Motor neuron (in vitro differentiated cells): ENCODE data around the gene RMI2. TPM values are rescaled to one million over a fixed set of nuclear protein-coding genes. Genes with fewer than 3 reads are reported as not detected.
"Not testable (repeated sequence)": the region's sequence is repeated elsewhere in the genome, so short reads cannot be mapped to it uniquely, and the experiment has no call there.

Experiments
- ATAC-seq, 8 experiments: fragments of 200-7000 bp; cut with Tn5 transposase; replicated peaks in 6 of 8; 2 replicates each; pipeline ENCODE4 v1.8.0; 2021; ENCODE audit warnings: mild to moderate bottlenecking in 8 of 8, moderate library complexity in 8 of 8
- H3K27ac ChIP-seq, 2 donors: fragments of 250-450 bp; sonication (Bioruptor Pico); 2 replicates each; pipeline ENCODE4 v1.9.0; 2021; ENCODE audit warnings: antibody characterized with exemption in 2 of 2, mild to moderate bottlenecking in 2 of 2, moderate library complexity in 1 of 2
- H3K4me1 ChIP-seq, 2 donors: fragments of 250-450 bp; sonication (Bioruptor Pico); replicated peaks in 1 of 2; 2 replicates each; pipeline ENCODE4 v1.6.1; 2021; ENCODE audit warnings: antibody characterized with exemption in 2 of 2, mild to moderate bottlenecking in 2 of 2, moderate library complexity in 1 of 2
- H3K4me3 ChIP-seq, 5 donors: fragments of 250-450 bp; sonication (Bioruptor Pico); 2 replicates each; pipeline ENCODE4 v1.9.0; 2021; ENCODE audit warnings: antibody characterized with exemption in 5 of 5, mild to moderate bottlenecking in 5 of 5, moderate library complexity in 4 of 5
- WGBS, 10 experiments: fragments of 450-650 bp; shearing (Covaris generic); methylation state at CpG; one replicate each; pipeline ENCODE4 v1.0.0; 2022; 5-methylcytosine and 5-hydroxymethylcytosine counted together
- in situ Hi-C, 9 experiments: fragments of 400-800 bp; cut with MboI; loops; one replicate each; pipeline ENCODE4 v1.15.0; 2021; ENCODE audit warnings: low sequenced_read_pairs in 9 of 9, low pct_unique_long_range_greater_than_20kb in 2 of 9; ENCODE audit not compliant: unreplicated experiment in 9 of 9
- total RNA-seq, 8 experiments: library from RNA; unstranded; fragments of 300-600 nt; gene quantifications; 2 replicates each; pipeline versions ENCODE4 v1.2.3 to v1.2.4, GENCODE V29; 2022

The RMI2 gene
- total RNA-seq, 8 experiments from 2014 or later: 1.6 to 22.7 (median 5.2) TPM

DNA sequence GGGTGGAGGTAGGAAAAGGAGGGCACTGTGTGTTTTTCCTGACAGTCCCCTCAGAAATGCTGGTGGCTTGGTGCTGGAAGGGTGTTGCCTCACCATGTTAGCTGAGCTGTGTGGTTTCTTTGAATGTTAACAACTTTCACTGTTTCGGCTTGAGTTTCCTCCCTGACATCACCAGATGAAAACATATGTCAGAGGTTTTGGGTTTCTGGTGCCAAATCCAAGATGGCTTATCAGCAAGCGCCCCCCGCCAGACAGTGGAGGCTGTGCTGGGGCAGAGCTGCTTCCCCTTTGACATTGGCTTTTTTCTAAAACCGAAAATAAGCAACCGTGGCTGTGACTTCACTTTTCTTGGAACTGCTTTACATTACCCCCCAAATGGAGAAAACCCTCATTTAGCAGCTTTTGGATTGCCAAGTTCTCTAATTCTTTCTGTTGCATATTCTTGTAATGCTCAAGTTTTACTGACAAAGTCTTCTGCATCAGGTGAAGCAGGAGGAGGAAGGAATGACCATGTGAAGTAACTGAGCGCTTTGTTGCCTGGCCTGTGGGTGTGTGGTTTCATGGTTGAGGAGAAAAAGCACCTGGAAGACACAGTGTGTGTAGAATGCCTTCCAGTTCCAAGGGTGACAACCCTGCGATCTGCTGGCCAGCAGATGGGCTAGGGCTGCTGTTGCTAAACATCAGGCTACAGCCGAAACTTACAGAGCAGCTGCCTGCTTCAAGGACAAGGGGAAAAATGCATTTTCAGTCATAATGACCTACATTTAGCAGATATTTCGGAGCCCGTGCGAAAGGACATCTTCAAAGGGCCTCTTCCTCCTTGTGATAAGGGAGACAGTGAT lies 9.7 kb downstream of the RMI2 start:
- in situ Hi-C loops: loop anchor here in 6 of 9 experiments (25.0 kb wide), 1 partner anchor 393 kb away; no protein-coding TSS in a partner anchor
- no peak overlapping the region for H3K27ac ChIP-seq
- ATAC-seq: peak in 1 of 8 experiments; percentile 1

DNA sequence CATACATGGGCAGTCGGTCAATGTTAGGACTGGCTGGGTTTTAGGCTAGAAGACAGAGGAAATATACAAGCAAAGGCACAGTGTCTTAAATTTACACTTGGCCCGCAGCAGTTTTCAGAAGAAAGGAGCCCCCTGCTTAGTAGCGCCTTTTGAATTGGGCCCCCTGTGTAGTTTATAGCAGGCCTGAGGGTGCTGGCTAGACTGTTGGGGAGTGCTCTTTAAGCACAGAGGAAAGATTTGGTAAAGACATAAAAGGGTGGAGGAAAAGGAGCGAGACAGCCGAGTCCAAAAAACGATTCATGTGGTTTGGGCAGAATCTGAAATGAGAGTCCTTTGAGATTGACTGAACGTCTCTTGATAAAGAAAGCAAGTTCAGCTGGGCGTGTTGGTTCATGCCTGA lies 10.6 kb downstream of the RMI2 start:
- Histone ChIP-seq H3K27ac (no peak overlapping the region), H3K4me1 (no peaks in the 10 kb centered on the region), H3K4me3 (no peak overlapping the region)
- ATAC-seq: no peak
- in situ Hi-C loops: loop anchor here in 6 of 9 experiments (25.0 kb wide), 1 partner anchor 394 kb away; no protein-coding TSS in a partner anchor
- WGBS, 10 experiments: 50 to 90% (median 79%) methylated on average over 1 to 8 of the region's 8 CpGs

More for the DNA sequence above, 9.7 kb downstream of the RMI2 start:
- H3K4me3 ChIP-seq: no peak overlapping the region
- WGBS, 10 experiments: 80 to 100% (median 94%) methylated on average over 1 to 10 of the region's 11 CpGs; no CpG with 5 or more reads in 1 of the 10 experiments
- H3K4me1 ChIP-seq: peaks cover 0 to 5% of the 10 kb centered on the region in 2 donors

DNA sequence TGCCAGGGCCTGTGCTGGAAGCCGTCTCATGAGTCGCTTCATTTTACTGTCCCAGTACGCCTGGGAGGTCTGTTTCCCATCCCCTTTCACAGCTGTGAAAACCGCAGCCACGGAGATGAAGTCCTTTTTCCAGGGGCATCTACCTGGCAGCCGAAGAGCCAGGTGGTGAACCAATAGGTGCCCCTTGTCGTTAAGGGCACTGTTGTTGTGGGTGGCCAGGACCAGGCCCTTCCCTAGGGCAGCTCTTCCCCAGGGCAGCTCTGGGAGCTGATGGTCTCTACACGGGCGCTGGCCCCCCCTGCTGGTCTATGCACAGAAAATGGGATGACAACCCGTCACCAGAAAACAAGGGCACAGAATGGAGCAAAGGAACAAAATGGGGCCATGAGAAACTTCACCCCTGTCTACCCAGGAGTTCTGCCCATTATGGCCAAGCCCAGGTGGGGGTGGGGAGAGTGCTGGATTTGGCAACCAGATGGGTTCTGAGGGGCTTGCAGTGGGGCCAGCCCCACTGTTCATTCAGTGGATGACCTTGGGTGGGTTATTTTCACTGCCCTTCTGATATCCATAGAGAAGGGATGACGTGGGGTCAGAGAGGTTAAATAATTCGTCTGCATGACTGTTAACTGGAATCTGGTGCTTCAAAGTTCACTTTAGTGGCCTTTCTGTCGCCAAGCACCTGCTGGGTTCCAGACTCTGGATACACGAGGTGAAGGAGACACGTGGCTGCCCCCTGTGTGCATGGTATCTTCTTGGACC lies 11.5 kb downstream of the RMI2 start:
- Histone ChIP-seq H3K27ac (no peak overlapping the region), H3K4me1 (no peaks in the 10 kb centered on the region), H3K4me3 (no peak overlapping the region)
- ATAC-seq: peak; percentile 25 to 94 (median 78)
- in situ Hi-C loops: loop anchor here in 6 of 9 experiments (25.0 kb wide), 1 partner anchor 394 kb away; no protein-coding TSS in a partner anchor
- WGBS, 10 experiments: 25 to 100% (median 71%) methylated on average over 1 to 12 of the region's 15 CpGs; no CpG with 5 or more reads in 2 of the 10 experiments

DNA sequence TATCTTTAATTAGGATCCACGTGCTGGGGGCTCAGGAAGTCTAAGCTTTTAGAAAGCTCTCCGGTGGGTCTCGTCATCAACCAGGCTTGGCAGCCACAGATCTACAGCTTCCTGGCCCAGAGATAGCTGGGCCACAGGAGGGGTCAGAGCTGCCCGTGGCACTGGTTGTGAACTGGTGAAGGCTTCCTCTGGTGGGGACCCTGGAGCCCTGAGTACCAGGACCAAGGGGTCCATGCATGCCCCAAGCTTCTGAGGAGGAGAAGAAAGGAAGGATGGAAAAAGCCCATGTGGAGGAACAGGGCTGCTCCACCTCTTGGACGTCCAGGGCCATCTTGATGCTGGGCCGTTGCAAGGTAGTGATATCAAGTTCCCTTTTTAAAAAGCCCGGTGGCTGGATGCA lies 13.3 kb downstream of the RMI2 start:
- in situ Hi-C loops: loop anchor here in 6 of 9 experiments (25.0 kb wide), 1 partner anchor 396 kb away; no protein-coding TSS in a partner anchor
- no peaks in the 10 kb centered on the region for H3K4me1 ChIP-seq
- ATAC-seq: no peak
- no peak overlapping the region for H3K27ac ChIP-seq
- WGBS, 10 experiments: 79 to 100% (median 82%) methylated on average over 1 to 4 of the region's 7 CpGs; no CpG with 5 or more reads in 5 of the 10 experiments
- no peak overlapping the region for H3K4me3 ChIP-seq

DNA sequence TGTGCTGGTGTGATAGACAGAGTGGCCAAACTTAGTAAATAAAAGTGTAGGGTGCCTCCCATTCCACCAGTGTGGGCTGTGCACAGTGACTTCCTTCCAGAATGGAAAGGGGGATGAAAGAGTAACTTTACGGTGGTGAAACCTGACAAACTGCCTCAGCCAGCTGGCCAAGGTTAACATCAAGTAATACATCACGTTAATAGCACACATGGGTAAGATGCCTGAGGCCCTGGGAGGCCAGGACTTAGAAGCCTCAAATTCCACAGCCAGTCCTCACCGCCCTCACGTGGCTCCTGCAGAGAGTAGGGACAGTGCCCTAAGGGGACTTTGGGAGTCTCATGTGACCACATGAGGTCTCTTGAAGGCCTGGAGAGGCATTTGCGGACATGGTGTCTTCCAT lies 14.1 kb downstream of the RMI2 start:
- in situ Hi-C loops: loop anchor here in 6 of 9 experiments (25.0 kb wide), 1 partner anchor 397 kb away; no protein-coding TSS in a partner anchor
- H3K27ac ChIP-seq: no peak overlapping the region
- no peak overlapping the region for H3K4me3 ChIP-seq
- ATAC-seq: peak in 3 of 8 experiments; percentile 1 to 66 (median 1)
- WGBS, 10 experiments: 71 to 90% (median 83%) methylated on average over 3 of the region's 5 CpGs; no CpG with 5 or more reads in 7 of the 10 experiments
- peaks cover 0 to 6% of the 10 kb centered on the region in 2 donors for H3K4me1 ChIP-seq

DNA sequence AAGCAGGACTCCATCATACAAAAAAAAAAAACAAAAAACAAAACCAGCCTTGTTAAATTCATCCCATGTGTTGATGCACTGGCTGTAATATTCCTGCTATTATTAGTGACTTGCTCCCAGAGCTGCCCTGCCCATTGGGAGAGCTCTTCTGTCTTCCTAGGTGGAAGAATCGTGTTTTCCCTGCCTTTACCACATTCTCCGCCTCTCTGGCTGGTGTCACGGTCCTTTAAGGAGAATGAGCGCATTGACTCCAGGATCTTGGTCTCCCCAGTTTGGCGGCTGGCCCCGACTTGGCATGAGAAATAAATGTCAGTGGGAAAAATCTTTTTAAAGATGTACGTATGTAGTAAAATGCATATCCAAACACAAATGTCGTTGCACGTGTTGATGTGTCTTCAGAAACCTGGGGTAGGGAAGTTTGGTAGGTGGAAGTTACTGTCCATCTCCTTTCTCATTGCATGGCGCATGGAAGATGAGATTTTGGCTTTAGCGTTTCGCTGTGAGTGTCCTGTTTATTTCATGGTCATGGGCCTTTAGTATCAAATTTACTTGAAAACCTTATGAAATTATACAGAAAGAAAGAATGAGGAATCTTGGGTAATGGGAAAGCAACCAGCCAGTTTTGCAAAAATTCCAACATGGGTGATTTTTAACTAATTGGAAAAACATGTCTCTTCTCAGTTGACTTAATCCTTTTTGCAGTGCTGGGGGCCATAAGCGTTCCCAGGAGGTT lies 15.5 kb downstream of the RMI2 start:
- Histone ChIP-seq H3K27ac (no peak overlapping the region), H3K4me1 (peaks cover 0 to 7% of the 10 kb centered on the region in 2 donors), H3K4me3 (no peak overlapping the region)
- 0 to 98% (median 84%) methylated on average over 1 to 13 of the region's 13 CpGs for WGBS, 10 experiments
- in situ Hi-C loops: loop anchor here in 6 of 9 experiments (25.0 kb wide), 1 partner anchor 399 kb away; no protein-coding TSS in a partner anchor
- ATAC-seq: no peak

DNA sequence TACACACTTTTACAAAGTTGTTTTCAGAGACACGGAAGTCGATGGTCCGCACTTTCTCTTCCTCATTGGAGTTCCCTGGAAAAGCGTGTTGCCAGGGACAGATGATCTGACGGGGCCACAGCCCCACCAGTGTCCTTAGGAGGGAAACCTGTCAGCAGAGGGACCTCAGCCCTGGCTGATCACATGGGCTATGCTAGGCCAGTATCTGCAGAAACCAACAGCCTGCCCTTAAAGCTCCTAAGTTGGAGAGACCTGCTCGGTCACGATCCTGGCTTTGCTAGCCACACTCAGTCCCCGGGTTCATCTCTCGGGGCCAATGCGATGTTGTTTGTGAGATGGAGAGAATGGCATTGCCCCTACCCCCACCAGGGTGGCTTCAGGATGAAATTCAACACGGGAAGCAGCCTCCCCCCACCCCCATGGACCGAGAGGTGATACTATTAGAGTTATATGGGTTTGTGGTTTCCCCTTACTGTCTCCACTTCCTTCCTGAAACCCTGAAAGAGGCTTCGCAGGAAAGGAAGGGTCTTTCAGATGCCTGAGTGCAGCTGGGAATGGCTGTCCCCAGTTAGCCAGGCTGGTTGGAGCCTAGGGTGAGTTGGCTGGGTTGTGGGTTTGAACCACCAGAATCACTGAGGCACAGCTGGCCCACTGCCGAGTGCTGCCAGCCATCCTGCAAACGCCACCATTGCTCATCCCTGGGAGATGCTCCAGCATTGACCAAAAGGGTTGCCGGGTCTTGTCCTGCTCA lies 16.6 kb downstream of the RMI2 start:
- H3K4me3 ChIP-seq: no peak overlapping the region
- in situ Hi-C loops: loop anchor here in 6 of 9 experiments (25.0 kb wide), 1 partner anchor 400 kb away; no protein-coding TSS in a partner anchor
- ATAC-seq: no peak
- no peak overlapping the region for H3K27ac ChIP-seq
- peaks cover 0 to 7% of the 10 kb centered on the region in 2 donors for H3K4me1 ChIP-seq
- 20 to 92% (median 90%) methylated on average over 2 to 8 of the region's 16 CpGs; no CpG with 5 or more reads in 4 of the 10 experiments for WGBS, 10 experiments

DNA sequence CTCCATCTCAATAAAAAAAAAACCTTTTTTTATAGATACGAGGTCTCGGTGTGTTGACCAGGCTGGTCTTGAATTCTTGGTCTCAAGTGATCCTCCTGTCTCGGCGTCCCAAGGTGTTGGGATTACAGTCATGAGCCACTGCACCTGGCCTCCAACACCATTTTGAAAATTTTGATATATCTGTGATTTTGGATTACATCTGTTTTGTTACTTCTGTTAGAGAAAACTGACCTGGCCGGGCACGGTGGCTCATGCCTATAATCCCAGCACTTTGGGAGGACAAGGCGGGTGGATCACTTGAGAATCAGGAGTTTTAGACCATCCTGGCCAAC lies 18.6 kb downstream of the RMI2 start:
- Histone ChIP-seq H3K27ac (no peak overlapping the region), H3K4me3 (no peak overlapping the region), H3K4me1 (peaks cover 0 to 7% of the 10 kb centered on the region in 2 donors)
- no peak for ATAC-seq
- 67 to 90% (median 79%) methylated on average over 3 to 6 of the region's 7 CpGs; no CpG with 5 or more reads in 3 of the 10 experiments for WGBS, 10 experiments
- in situ Hi-C loops: loop anchor here in 6 of 9 experiments (25.0 kb wide), 1 partner anchor 402 kb away; no protein-coding TSS in a partner anchor

DNA sequence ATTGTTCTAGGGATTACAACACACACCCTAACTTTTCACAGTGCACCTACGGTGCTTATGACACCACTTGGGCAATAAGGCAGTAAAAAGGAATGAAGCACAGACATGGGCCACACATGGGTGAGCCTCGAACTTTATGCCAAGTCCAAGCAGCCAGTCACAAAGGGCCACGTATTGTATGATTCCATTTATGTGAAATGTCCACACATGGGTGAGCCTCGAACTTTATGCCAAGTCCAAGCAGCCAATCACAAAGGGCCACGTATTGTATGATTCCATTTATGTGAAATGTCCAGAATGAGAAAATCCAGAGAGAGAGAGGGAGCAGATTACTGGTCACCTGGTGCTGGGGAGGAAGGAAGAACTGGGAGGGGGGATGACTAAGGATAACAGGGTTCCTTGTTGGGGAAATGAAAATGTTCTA lies 22.2 kb downstream of the RMI2 start:
- WGBS, 10 experiments: 63 to 100% (median 83%) methylated on average over 1 to 5 of the region's 5 CpGs; no CpG with 5 or more reads in 1 of the 10 experiments
- H3K4me1 ChIP-seq: peaks cover 4 to 15% of the 10 kb centered on the region in 2 donors
- H3K27ac ChIP-seq: no peak overlapping the region
- H3K4me3 ChIP-seq: no peak overlapping the region
- in situ Hi-C loops: loop anchor here in 6 of 9 experiments (25.0 kb wide), 1 partner anchor 405 kb away; no protein-coding TSS in a partner anchor
- no peak for ATAC-seq

DNA sequence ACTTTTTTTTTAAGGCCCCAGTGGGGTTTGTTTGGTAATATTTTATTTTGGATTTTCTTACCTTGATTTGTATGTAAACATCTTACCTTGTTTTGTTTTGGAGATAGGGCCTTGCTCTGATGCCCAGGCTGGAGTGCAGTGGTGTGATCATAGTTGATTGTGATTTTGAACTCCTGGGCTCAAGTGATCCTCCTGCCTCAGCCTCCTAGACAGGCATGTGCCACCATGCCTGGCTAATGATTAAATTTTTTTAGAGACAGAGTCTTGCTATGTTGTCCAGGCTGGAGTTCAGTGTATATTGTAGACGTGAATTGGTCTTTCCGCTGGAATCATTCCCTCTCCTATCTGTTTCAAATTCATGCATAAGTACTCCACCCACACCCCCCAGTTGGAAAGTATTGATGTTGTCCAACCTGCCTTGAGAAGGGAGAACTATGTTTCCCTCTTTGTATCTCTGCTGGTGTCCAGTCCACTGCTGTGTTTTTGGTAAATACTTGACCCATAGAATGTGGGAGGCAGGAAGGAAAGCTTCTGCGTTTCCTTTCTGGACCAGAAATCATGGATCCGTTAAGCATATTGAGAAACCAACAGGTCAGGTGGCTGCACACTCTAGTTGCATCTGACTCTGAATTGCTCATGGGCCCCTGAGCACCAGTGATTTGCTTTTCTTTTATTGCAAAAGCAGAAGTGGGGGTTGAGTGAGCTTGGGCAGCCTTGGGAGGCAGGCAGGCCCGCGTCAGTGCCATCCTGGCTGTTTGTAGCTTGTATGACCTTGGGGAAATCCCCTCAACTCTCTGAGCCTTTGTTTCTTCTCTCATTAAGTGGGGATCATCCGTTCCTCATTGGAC lies 25.0 kb downstream of the RMI2 start:
- Histone ChIP-seq H3K4me3 (no peak overlapping the region), H3K27ac (no peak overlapping the region), H3K4me1 (peaks cover 10 to 17% of the 10 kb centered on the region in 2 donors)
- 43 to 100% (median 81%) methylated on average over 1 to 7 of the region's 7 CpGs; no CpG with 5 or more reads in 1 of the 10 experiments for WGBS, 10 experiments
- in situ Hi-C loops: loop anchor here in 6 of 9 experiments (25.0 kb wide), 1 partner anchor 408 kb away; no protein-coding TSS in a partner anchor
- peak in 2 of 8 experiments; percentile 39 to 42 for ATAC-seq

DNA sequence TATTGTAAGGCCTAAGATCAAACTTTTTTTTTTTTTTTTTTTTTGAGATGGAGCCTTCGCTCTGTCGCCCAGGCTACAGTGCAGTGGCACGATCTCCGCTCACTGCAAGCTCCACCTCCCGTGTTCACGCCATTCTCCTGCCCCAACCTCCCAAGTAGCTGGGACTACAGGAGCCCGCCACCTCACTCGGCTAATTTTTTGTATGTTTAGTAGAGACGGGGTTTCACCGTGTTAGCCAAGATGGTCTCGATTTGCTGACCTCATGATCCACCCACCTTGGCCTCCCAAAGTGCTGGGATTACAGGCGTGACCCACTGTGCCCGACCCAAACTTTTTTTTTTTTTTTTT lies 25.6 kb downstream of the RMI2 start:
- H3K4me3 ChIP-seq, H3K27ac ChIP-seq, ATAC-seq: not testable (repeated sequence)
- WGBS, 10 experiments: 80 to 100% (median 90%) methylated on average over 1 to 6 of the region's 13 CpGs; no CpG with 5 or more reads in 5 of the 10 experiments
- in situ Hi-C loops: loop anchor here in 6 of 9 experiments (25.0 kb wide), 1 partner anchor 409 kb away; no protein-coding TSS in a partner anchor
- H3K4me1 ChIP-seq: peaks cover 10 to 17% of the 10 kb centered on the region in 2 donors
